ENCODE measurements around the gene RNU6-9.
A peak's percentile ranks its signal among the peaks of the same experiment; 100 is the strongest.
"Not testable (repeated sequence)": the region's sequence is repeated elsewhere in the genome, so short reads cannot be mapped to it uniquely, and the experiment has no call there.

The RNU6-9 gene

DNA sequence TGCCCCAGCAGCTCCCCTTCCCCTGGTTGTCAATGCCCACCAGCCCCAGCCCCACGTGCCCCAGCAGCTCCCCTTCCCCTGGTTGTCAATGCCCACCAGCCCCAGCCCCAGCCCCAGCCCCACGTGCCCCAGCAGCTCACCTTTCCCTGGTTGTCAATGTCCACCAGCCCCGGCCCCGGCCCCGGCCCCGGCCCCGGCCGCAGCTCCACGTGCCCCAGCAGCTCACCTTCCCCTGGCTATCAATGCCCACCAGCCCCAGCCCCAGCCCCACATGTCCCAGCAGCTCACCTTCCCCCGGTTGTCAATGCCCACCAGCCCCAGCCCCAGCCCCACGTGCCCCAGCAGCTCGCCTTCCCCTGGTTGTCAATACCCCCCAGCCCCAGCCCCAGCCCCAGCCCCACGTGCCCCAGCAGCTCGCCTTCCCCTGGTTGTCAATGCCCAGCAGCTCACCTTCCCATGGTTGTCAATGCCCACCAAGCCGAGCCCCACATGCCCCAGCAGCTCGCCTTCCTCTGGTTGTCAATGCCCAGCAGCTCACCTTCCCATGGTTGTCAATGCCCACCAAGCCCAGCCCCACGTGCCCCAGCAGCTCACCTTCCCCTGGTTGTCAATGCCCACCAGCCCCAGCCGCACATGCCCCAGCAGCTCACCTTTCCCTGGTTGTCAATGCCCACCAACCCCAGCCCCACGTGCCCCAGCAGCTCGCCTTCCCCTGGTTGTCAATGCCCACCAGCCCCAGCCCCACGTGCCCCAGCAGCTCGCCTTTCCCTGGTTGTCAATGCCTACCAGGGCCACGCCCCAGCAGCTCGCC lies 14.3 kb upstream of the RNU6-9 start:
- not testable (repeated sequence) for DNase-seq

DNA sequence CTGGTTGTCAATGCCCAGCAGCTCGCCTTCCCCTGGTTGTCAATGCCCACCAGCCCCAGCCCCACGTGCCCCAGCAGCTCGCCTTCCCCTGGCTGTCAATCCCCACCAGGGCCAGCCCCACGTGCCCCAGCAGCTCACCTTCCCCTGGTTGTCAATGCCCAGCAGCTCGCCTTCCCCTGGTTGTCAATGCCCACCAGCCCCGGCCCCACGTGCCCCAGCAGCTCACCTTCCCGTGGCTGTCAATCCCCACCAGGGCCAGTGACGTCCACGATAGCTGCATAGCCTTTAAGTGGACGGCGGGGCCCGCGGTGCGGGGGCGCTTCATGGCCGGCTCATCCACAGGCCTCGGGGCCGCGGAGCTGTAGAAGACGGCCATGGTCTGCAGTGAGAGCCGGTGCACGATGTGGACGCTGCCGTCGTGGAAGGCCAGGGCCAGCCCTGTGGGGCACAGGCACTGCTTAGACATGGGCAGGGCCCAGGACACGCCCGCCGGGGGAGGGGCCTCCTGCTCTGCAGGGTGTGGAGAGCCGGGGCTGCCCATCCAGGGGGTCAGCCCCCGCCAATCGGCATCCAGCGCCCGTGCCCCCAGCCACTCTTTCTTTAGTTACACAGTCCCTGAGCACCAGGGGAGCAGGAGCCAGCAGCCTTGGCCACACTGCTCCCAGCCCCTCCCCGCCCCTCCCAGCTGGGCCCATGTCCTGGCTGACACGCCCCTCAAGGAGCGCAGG lies 13.4 kb upstream of the RNU6-9 start:
- no peak for DNase-seq

DNA sequence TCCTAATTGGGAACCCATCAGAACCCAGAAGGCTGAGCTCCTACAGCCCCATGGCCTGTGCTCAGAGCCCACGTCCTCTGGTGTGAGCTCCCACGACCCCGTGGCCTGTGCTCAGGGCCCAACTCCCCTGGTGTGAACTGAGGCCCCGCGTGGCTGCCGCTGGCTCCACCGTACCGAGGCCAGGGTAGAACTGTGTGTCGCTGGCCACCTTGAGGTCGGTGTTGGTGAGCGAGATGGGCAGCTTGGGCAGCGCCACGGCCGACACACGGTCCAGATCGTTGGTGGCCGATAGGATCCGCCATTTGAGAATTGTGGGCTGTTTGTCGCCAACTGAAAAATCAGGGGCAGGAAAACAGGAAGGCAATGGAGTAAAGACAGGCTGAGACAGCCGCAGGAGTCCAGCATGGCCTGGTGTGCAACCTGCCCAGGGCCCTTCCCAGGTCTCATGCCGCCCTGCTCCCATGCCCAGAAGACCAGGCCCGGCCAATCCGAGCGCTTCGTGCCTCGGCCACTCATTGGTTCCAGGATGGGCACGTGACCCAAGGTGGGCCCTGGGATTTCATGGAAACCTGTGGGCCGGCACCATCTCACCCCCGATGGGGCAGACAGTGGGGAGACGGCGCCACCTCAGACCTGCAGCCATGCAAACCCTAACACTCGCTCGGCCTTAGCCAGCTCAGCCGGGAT lies 11.8 kb upstream of the RNU6-9 start:
- DNase-seq: no peak

DNA sequence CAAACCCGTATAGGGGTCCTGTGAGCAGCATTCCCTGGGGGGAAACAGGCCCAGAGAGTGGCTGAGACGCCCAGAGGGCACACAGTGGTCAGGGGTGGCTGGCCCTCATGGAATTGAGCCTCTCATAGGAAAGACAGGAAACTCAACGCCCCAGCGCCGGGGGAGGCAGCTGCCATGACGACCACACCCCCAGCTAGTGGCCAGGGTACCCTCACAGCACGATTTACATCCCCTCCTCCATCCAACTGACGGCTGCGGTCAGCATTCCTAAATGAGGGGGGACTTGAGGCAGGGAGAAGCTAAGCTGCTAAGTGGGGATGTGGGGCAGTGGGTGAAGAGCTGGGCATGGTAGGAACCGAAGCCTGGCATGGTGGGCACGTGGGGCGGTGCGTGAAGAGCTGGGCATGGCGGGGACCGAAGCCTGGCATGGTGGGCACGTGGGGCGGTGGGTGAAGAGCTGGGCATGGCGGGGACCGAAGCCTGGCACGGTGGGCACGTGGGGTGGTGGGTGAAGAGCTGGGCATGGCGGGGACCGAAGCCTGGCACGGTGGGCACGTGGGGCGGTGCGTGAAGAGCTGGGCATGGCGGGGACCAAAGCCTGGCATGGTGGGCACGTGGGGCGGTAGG lies 10.3 kb upstream of the RNU6-9 start:
- DNase-seq: no peak

DNA sequence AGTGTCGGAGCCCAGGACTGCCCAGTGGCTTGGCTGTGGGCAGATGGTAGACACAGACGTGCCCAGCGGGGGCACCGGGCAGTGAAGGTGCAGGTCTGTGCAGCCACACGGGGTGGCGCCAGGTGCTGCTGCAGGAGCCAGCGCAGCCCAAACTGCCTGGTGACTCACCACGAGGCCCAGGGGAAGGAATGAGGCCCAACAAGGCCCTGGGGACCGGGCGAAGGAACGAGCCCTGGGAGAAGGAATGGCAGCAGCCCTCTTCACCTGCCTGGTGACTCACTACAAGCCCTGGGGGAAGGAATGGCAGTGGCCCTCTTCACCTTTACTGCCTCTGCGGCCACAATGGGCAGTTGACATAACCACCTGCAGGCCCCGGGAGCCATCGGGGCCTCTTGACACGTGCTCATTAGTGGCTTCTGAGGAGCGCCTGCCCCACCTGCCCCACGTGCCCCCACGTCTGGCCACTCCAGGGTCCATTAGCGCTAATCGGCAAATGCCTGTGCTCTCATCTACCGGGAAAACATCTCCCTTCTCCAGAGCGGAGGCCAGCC lies 9.5 kb upstream of the RNU6-9 start:
- no peak for DNase-seq

DNA sequence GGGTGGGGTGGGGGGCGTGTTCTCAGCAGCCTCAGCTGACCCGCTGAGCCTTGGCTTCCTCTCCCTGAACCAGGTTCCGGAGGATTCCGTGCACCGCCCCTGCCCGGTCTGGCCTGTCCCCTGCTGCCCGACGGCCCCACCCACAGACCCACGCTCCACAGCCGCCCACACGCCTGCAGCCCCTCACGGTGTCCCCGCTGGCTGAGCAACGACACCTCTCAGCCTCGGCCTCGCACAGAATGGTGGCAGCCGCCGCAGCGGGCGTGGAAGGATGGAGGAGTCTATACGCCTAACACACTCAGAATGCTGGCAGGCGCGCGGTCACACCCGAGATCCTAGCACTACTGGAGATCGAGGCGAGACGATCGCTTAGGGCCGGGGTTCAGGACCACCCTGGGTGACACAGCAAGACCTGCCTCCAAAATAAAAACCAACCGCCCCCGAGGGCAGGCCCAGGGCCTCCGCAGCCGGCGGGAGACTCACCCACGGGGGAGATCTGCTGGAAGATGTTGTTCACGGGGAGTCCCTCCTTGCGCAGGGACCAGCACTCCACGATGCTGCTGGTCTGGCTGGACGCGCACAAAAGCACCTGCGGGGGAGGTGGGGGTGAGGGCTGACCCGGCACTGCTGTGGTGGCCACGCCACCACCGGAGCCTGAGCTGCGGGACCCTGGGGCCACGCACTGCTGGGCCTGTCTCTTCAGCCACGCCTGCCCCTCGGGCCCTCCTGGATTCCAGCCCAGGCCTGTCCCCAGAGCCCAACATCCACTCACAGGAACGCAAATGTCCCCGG lies 8.7 kb upstream of the RNU6-9 start:
- DNase-seq: no peak

DNA sequence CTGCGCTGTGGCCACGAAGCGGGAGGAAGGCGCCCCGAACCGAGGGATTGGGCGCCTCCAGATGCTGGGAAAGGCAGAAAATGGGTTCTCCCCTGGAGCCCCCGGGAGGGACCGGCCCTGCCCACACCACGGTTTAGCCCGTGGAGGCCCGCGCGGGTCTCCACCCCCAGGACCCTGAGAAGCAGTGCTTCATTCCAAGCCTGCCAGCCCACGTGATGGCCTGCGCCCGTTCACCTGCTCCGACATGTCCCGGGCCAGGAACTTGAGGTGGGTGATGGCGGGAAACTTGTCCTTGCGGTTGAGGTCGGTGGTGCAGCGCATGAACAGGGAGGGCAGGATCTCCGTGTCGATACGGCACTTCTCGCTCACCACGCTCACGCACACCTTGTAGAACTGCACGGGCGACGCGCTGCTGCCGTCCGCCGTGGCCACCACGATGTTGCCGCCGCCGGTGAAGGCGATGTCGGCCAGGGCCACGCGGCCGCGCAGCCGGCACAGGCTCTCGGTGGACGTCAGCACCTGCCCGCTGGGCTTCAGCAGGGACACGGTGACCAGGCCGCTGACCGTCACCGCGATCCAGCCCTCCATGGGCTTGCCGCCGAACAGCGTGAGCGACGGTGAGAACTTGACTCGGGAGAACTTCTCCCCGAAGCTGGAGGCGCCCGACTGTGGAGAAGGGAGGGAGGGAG lies 7.6 kb upstream of the RNU6-9 start:
- no peak for DNase-seq

DNA sequence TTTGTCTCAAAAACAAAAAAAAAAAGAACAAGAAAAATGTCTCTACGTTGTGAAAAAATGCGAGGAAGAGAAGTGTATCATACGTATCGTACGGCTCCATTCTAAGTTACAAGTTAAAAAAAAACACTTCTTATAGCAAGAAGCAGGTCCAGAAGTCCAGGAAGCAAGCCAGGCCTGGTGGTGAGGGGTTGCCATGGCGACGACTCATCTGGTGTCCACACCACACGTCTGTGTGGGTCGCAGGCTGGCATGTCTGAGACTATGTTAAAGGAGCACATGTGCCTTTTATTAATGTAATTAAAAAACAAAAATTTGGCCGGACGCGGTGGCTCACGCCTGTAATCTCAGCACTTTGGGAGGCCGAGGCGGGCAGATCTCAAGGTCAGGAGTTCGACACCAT lies 6.2 kb upstream of the RNU6-9 start:
- no peak for DNase-seq

DNA sequence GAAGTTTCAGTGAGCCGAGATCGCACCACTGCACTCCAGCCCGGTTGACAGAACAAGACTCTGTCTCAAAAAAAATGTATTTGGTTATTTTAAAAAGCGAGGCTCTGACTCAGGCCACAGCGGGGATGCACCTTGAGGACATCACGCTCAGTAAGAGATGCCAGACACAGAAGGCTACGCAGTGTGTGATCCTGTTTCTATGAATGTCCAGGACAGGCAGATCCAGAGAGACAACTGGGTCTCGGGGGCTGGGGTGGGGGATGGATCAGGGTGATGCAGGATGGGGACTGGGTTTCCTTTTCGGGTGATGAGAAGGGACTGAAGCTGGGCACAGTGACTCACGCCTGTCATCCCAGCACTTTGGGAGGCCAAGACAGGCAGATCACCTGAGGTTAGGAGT lies 5.7 kb upstream of the RNU6-9 start:
- no peak for DNase-seq

DNA sequence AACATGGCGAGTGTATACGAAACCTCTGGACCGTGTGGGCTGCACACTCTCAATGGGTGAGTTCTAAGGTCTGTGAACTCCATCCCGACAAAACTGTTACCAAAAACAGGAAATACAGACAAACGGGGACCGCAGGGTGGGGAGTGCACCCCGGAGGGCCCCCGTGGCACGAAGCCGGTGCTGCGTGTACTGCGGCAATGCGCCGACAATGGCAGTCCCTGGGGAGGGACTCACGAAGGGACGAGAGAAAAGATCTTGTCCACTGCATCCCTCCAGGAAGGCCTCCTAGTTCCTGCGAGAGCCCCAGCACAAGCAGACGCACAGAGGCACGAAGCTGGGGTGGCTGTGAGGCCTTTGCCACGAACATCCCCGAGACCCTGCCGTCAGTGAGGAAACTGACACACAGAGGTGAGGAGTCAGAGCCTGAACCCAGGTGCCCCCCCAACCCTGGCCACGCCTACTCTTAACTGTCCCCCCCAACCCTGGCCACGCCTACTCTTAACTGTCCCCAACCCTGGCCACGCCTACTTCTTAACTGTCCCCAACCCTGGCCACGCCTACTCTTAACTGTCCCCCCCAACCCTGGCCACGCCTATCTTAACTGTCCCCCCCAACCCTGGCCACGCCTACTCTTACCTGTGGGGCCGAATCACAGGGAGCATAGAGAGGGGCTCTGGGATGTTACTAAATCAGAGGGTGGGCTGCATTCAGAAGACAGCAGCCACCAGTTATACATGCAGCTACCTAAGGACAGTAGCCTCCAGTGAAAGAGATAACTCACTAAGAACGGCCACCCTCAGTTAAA lies 4.5 kb upstream of the RNU6-9 start:
- no peak for DNase-seq

DNA sequence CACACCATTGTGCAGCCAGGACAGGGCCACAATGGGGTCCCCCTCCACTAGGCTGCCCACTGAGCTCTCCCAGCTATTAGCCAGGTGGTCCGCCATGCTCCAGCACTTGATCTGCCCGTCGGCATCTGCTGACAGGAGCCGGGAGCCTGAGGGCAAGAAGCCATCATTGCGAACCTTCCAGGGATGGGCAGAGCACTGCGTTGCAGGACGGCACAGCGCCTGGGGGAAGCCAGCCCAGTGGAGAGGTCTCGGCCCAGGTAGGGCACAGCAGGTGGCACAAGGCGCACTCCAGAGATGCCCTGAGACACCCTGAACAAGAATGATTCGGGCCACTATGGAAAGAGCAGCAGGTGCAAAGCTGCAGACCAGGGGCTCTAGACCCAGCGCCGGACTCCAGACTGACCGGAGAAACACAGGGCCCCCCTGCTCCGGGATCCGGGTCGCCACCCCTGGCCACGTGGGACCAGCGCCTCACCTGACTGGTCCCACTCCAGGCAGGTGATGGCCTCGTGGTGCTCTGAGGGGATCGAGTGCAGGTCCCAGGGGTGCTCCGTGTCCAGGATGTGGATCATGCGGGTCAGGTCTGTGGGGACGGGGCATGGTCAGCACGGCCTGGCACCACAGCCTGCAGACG lies 3.5 kb upstream of the RNU6-9 start:
- no peak for DNase-seq

DNA sequence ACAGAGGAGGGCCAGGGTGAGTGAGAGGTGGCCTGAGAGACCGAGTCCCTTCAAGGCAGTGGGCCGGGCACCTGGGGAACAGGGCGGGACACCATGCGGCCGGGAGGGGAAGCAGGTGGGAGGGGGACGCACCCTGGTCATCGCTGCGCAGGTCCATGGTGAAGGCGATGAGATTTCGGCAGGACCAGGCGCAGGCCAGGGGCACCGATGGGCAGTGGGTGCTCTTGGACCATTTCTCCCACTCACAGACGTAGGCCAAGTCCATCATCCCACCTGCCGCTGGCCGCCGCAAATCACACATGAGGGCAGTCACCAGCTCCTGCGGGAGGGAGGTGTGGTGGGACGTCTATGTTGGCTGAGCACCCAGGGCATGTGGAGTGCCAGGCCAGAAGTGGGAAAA lies 2.5 kb upstream of the RNU6-9 start:
- no peak for DNase-seq

DNA sequence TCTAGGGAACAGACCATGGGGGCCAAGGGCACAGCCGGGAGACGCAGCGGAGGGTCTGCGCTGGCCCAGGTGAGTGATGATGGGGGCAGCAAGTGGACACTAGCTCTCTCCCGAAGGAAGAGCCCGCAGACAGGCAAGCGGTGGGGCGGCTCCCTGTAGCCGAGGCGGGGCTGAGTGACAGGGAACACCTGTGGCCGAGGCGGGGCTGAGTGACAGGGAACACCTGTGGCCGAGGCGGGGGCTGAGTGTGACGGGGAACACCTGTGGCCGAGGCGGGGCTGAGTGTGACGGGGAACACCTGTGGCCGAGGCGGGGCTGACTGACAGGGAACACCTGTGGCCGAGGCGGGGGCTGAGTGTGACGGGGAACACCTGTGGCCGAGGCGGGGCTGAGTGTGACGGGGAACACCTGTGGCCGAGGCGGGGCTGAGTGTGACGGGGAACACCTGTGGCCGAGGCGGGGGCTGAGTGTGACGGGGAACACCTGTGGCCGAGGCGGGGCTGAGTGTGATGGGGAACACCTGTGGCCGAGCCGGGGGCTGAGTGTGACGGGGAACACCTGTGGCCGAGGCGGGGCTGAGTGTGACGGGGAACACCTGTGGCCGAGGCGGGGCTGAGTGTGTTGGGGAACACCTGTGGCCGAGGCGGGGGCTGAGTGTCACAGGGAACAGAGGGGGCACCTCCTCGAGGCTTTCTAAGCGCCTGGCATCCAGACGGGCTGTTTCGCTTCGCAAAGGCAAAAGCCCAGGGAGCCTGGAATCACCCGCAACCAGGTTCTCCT lies 1.7 kb upstream of the RNU6-9 start:
- DNase-seq: not testable (repeated sequence)

DNA sequence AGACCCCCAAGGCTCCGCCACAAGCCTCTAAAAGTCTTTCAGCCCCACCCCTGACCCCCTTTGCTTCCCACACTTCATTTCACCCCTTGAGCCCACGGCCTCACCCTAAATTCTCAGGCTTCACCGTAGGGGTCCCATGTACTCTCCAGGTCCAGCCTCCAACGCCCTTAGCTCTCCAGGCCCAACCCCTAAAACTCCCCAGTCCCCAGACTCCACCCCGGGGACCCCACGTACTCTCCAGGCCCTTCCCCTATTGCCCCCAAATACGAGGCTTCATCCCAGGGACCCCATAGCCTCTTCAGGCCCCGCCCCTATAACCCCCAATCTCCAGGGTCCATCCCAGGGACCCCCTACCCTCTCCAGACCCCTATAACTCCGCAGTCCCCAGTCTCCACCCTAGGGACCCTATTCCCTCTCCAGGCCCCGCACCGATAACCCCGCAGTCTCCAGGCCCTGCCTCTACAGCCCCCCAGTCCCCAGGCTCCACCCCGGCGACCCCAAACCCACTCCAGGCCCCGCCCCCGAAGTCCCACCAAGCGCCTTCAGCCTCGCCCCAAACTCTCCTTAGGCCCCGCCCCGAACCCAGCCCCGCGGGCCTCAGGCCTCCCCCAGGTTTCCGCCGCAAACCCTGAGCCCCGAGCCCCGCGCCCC lies 916 bp upstream of the RNU6-9 start:
- DNase-seq: peak; percentile 26

DNA sequence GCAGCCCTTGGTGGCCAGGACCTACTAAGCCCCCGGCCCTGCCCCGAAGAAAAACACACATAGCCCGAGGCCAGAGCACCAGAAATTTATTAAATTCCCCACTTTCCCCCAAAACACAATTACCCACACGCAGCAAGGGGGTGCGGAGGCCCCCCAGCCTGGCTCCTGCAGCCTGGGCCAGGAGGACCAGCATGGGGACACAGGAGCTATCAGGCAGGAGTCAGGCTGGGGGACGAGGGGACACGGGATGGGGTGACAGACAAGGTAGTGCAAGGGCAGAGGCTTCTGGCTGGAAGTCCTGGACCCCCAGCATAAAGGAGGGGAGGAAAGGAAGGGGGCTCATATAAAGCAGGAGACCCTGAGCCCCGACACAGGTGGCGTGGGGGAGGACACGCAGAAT lies 3.1 kb downstream of the RNU6-9 start:
- DNase-seq: no peak

DNA sequence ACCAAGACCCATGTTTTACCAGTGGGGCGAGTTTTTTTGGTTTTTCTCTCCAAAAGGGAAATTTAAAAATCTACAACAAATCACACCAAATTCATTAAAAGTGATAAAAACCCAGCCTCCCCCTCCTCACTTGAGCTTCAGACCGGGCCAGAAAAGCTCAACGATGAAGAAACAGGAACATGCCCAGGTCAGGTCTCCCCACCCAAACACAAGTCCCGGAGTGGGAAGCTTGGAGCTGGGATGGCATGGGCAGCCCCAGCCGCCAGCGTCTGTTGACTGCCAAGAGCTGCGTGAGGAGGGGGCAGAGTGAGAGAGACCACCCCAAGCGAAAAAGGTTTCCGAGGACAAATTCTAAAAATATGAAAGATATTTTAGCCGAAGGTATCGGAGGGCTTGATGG lies 3.7 kb downstream of the RNU6-9 start:
- DNase-seq: no peak

DNA sequence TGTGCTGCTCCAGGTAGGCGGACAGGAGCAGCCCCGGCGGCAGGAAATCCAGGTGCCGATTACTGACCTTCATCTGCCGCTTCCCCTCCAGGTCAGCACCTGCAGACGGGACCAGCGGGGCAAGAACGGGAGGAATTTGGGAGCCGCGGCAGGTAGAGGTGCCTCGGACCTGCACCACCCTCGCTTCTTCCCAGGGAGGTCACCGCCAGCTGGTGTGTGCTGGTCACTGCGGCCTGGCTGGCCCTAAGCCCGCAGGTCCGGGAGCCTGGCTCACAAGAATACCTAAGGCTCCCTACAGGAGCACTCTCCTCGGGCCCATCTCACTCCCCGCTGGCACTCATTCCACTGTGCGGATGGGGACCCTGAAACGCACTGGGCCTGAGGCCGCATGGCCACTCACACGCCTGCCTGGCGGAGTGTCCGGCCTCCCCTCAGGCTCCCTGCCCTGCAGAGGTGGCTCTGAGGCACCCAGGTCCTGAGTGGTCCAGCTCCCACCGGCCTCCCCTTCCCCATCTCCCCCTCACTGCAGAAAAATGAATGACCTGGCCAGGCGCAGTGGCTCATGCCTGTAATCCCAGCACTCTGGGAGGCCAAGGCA lies 4.3 kb downstream of the RNU6-9 start:
- DNase-seq: no peak

DNA sequence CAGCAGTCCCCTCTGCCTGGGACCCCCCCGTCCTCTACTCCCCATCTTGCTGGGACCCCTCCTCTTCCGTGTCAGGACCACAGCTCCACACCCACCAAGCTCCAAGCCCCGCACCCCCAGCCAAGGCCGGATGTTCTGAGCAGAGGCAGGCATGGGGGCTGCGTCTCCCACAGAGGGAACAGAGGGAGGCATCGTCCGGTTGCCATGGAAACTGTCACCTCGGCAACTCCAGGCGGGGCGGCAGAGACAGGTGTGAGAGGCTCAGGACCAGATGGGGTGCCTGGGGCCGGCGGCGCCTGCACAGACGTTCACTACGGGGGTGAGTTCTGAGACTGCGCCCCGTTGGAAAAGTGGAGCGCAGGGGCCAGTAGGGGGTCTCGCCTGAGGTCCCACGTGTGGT lies 5.4 kb downstream of the RNU6-9 start:
- no peak for DNase-seq
